Astrocyte (in vitro differentiated cells and primary cell): ENCODE measurements around the gene CARS1.

Experiments used
- CTCF ChIP-seq: IDR thresholded peaks from 2 replicates; pipeline ENCODE4 v1.5.1; 2011; ENCODE audit warnings: low read depth, mild to moderate bottlenecking, inconsistent platforms, low read length, moderate library complexity; ENCODE audit not compliant: insufficient read depth
- EZH2 ChIP-seq: IDR thresholded peaks from 2 replicates; pipeline ENCODE4 v1.6.1; 2012; ENCODE audit warnings: mild to moderate bottlenecking, low read length, inconsistent platforms; ENCODE audit not compliant: insufficient read depth

- no peak for TF ChIP-seq EZH2
- no peak for TF ChIP-seq CTCF
Observed at GRCh38 chr11:2989006-2989405, 68.2 kb downstream of the CARS1 start.
